AG04449 (cell line): ENCODE data around the gene B3GALT6.

Experiments used
- CTCF ChIA-PET: fragments of 350-600 bp; formaldehyde crosslinking; extraction: SDS; loops from one replicate; lab custom pipeline; 2021; ENCODE audit warnings: antibody characterized with exemption; lab: Yijun Ruan, JAX
- POLR2A ChIA-PET: fragments of 400-600, 350-600 bp; formaldehyde crosslinking; extraction: SDS; loops from one replicate; lab custom pipeline; 2020; ENCODE audit warnings: antibody characterized with exemption, inconsistent platforms; lab: Yijun Ruan, JAX
- DNase-seq: peaks from one replicate; pipeline ENCODE4 v3.0.0-alpha.2; 2010; ENCODE audit warnings: low read depth, low spot score
- H3K4me3 ChIP-seq: 2 replicates; pipeline ENCODE4 v1.5.1; 2011; ENCODE audit warnings: low read depth, mild to moderate bottlenecking, control low read depth, low read length
- TF ChIP-seq, protein P1 (sequence below): IDR thresholded peaks from one replicate; pipeline ENCODE4 v1.5.1; 2011; ENCODE audit warnings: mild to moderate bottlenecking, moderate library complexity, low read length, control low read depth, inconsistent platforms; ENCODE audit not compliant: insufficient read depth; ENCODE audit errors: missing control alignments

Gene B3GALT6

DNA sequence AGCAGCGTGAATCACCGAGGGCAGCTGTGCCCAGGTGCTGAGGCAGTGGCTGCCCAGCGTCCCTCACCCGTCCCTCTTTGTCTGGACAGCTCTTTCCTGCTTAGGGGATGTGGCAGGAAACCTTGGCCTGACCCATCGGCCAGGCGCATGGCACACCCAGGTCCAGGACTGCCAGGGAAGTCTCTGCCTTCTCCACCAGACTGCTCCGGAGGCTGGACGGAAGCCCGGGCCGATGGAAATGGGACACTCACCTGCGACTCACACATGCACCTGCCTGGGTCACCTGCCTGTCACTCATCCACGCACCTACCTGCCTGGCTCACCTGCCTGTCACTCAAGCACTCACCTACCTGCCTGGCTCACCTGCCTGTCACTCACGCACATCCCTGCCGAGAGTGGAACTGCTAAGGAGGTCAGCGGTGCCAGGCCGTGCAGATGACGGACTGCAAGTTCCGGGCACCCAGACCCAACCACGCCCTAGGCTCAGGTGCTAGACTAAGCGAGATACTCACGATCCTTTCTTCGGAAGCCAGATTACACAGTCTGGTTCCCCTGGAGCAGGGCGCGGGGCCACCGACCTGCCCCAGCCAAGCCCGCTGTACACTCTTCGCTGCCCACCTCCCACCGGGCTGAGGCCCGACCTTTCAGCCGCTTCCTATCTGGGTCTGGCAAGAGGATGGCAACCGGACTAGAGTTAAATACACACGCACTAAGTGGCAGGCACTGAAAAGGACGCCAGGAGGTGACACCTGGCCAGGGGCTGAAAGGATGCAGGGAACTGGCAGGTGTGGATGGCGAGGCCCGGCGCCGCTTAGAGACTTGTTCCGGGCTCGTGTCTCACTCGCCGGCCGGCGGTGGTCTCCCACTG, 40.5 kb downstream of the B3GALT6 start:
- TF ChIP-seq, protein P1, sequence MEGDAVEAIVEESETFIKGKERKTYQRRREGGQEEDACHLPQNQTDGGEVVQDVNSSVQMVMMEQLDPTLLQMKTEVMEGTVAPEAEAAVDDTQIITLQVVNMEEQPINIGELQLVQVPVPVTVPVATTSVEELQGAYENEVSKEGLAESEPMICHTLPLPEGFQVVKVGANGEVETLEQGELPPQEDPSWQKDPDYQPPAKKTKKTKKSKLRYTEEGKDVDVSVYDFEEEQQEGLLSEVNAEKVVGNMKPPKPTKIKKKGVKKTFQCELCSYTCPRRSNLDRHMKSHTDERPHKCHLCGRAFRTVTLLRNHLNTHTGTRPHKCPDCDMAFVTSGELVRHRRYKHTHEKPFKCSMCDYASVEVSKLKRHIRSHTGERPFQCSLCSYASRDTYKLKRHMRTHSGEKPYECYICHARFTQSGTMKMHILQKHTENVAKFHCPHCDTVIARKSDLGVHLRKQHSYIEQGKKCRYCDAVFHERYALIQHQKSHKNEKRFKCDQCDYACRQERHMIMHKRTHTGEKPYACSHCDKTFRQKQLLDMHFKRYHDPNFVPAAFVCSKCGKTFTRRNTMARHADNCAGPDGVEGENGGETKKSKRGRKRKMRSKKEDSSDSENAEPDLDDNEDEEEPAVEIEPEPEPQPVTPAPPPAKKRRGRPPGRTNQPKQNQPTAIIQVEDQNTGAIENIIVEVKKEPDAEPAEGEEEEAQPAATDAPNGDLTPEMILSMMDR = no peak
- DNase-seq = no peak
- peak overlapping the region; percentile 83 for H3K4me3 ChIP-seq
- ChIA-PET POLR2A (interaction anchor here (1.4 kb wide), 1 partner anchor 8 kb away, joined by 10 read pairs; no protein-coding TSS in a partner anchor), CTCF (interaction anchor here (2.8 kb wide), 1 partner anchor 150 kb away, joined by 10 read pairs; no protein-coding TSS in a partner anchor)

DNA sequence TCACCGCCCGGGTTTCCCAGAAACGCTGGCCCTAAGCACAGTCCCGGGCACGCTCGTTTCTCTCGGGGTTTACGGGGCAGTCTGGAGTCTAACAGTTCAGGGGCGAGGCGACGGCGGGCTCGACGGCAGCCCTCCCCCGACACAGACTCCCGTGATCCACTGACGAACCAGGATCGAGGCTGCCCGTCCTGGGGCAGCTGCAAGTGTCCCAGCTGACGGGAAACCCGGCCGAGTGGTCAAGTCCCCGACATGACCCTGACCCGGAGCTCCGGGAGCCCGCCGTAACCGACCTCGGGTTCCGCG, 41.1 kb downstream of the B3GALT6 start:
- no peak for DNase-seq
- peak overlapping the region; percentile 83 for H3K4me3 ChIP-seq
- ChIA-PET POLR2A (interaction anchor here (1.4 kb wide), 1 partner anchor 9 kb away, joined by 10 read pairs; no protein-coding TSS in a partner anchor), CTCF (interaction anchor here (1.7 kb wide), 1 partner anchor 32 kb away, joined by 5 read pairs; no protein-coding TSS in a partner anchor)
- TF ChIP-seq, protein P1 = no peak

DNA sequence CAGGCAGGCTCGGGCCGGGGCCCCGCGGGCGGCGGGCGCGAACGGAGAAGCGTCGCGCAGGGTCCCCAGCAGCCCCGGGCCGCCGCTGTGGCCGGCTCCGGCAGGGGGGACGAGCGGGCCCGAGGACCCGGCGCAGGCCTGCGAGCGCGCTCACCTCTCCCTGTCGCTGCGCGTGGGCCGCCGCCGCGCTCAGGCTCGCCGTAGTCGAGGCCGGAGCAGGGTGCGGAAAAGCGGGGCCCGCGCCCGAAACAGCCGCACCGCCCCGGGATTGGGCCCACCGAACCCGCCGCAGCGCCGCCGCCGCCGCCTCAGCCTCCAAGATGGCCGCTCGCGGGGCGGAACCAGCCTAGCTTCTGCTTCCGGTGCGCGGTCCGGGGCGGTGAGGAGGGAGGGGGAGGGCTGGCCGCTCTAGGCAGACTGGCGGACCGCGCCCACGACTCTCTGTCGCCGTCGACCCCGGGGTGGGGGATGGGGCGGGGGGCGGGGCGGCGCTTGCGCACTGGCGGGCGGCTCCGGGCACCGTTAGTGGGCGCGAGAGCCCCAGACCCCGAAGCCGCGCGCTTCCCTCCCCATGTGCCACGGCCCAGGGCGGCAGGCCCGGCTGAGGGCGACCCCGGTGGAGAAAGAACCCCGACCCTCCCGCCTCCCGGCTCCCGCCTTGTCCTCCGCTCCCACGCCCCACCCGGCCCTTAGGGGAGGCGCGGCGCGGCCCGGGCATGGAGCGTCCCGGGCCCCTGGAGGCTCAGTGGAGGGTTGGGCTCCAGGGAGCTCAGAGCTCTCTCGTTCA, 41.7 kb downstream of the B3GALT6 start, which contains the start of gene UBE2J2:
Gene UBE2J2 (minus strand): TSS at position 343 of the 787 bp plus-strand sequence. CDS start 5,862 bp downstream, outside the sequence.
- CTCF ChIA-PET = interaction anchor here (1.3 to 2.2 kb wide), 5 partner anchors 9 to 210 kb away, joined by 3 to 12 read pairs (median 4); no protein-coding TSS in a partner anchor
- TF ChIP-seq, protein P1 = peak; percentile 11
- DNase-seq = peak; percentile 47
- POLR2A ChIA-PET = interaction anchor here (0.5 to 1.4 kb wide), 2 partner anchors 9 to 319 kb away, joined by 3 to 10 read pairs; no protein-coding TSS in a partner anchor
- H3K4me3 ChIP-seq = peak within 1 kb of the TSS; percentile 83

DNA sequence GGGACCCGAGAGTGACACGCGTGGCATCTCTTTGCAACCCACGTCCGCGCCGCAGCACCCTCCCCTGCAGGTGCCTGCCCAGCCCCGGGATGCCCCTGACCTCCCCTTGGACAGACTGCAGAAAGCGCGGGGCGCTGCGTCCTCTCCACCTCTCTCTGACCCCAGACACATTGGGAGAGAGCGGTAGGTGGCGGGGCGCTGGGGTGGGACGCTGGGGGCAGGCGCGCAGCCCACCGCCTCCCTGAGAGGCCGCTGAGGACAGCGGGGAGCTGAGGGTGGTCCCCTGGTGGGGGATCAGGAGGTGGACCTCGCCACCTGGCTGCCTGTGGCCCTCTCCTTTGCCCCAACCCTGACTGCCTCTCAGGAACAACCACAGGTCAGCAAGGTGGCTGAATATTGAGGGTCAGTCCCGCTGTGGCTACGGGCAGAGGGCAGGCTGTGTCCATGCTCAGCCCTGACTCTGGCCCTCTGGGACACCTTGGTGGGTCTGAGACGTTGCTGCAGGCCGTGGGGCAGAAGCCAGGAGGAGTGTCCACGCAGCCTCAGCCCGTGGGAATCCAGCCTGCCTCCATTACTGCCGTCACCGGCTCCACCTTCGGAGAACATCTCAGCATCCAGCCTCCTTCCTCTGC, 42.4 kb downstream of the B3GALT6 start:
- ChIA-PET CTCF (interaction anchor here (1.3 to 3.0 kb wide), 6 partner anchors 10 to 211 kb away, joined by 3 to 12 read pairs (median 4); no protein-coding TSS in a partner anchor), POLR2A (interaction anchor here (0.5 to 1.4 kb wide), 2 partner anchors 10 to 320 kb away, joined by 3 to 10 read pairs; no protein-coding TSS in a partner anchor)
- TF ChIP-seq, protein P1 = no peak
- no peak for DNase-seq
- H3K4me3 ChIP-seq = peak overlapping the region; percentile 75

DNA sequence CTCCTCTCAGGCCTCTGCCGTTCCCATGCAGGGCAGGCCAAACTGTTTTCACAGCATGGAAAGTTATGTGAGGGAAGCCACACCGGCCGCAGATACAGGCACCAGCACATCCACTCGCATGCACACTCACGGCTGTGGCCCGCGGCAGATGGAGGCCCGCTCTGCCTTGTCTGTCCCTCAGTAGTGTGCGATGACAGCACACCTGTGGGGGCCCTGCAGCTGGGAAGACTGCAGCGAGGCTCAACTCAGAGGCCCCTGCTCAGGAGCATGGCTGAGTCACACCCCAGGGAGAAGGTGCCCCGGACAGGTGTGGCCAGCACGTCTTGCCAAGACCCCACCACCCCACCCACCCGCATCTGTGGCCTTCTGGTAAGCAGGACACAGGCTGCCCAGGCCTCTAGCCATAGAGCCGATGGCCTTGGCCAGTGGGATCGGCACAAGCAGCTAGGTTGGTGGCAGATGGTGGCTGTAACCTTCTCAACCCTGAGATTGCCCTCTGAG, 42.9 kb downstream of the B3GALT6 start:
- POLR2A ChIA-PET = no interaction called here
- peak overlapping the region; percentile 75 for H3K4me3 ChIP-seq
- TF ChIP-seq, protein P1 = no peak
- no peak for DNase-seq
- CTCF ChIA-PET = interaction anchor here (1.3 to 3.0 kb wide), 6 partner anchors 11 to 211 kb away, joined by 3 to 12 read pairs (median 4); no protein-coding TSS in a partner anchor
